Endothelial cell of umbilical vein (primary cell): ENCODE data around the gene LTK. TPM values are rescaled to one million over a fixed set of nuclear protein-coding genes. Genes with fewer than 3 reads are reported as not detected.

Experiments
- BruUV-seq: library from RNA; stranded (reverse); fragments of 400-500 nt; replicated peaks from 2 replicates; lab custom pipeline; 2021; lab: Mats Ljungman, UMichigan
- CTCF ChIA-PET: fragments of 300-600, 350-600 bp; sonication (Branson Sonifier 250); formaldehyde crosslinking; loops from one replicate; lab custom pipeline; 2021; ENCODE audit warnings: antibody characterized with exemption, inconsistent platforms; lab: Charles Lee
- POLR2A ChIA-PET: fragments of 300-600, 350-600 bp; sonication (Branson Sonifier 250); formaldehyde crosslinking; loops from one replicate; lab custom pipeline; 2021; ENCODE audit warnings: antibody characterized with exemption, inconsistent platforms; lab: Charles Lee
- DNase-seq: peaks from one replicate; pipeline ENCODE4 v3.0.0-alpha.2; 2011; ENCODE audit warnings: low read depth, low spot score
- FAIRE-seq: peaks from 2 replicates; lab custom pipeline; 2011; peaks lifted over from hg19 to GRCh38; lab: Jason Lieb, UNC
- H2AFZ ChIP-seq: 2 replicates; pipeline ENCODE4 v1.6.0; 2012; ENCODE audit warnings: low read depth, low read length, control low read depth, inconsistent platforms
- H3K27ac ChIP-seq: 2 replicates; pipeline ENCODE4 v1.5.1; 2011; ENCODE audit warnings: low read depth, mild to moderate bottlenecking, control low read depth, low read length, moderate library complexity; ENCODE audit not compliant: insufficient read depth
- H3K27me3 ChIP-seq, 2 experiments: 2 replicates each; pipeline versions ENCODE4 v1.6.0 to v1.6.1; 2011; ENCODE audit warnings: low read length in 2 of 2, mixed read lengths in 1 of 2; ENCODE audit not compliant: control insufficient read depth in 2 of 2, insufficient read depth in 2 of 2
- H3K36me3 ChIP-seq, 2 experiments: 2 replicates in 1 of 2; 3 replicates in 1 of 2; pipeline ENCODE4 v1.5.1; 2011; ENCODE audit warnings: low read length in 2 of 2, mild to moderate bottlenecking in 1 of 2, moderate library complexity in 1 of 2; ENCODE audit not compliant: control insufficient read depth in 2 of 2, insufficient read depth in 2 of 2; ENCODE audit errors: extremely low read depth in 1 of 2
- H3K4me1 ChIP-seq: 3 replicates; pipeline ENCODE4 v1.5.1; 2011; ENCODE audit warnings: mild to moderate bottlenecking, low read length; ENCODE audit not compliant: control insufficient read depth, insufficient read depth; ENCODE audit errors: extremely low read depth
- H3K4me2 ChIP-seq: 2 replicates; pipeline ENCODE4 v1.6.1; 2011; ENCODE audit warnings: low read length, control low read depth, mixed read lengths; ENCODE audit not compliant: insufficient read depth
- H3K4me3 ChIP-seq, 3 experiments: fragments of 200-600 bp in 1 of 3; sonication (generic), shearing (Covaris generic) in 1 of 3; replicated peaks in 1 of 3; 2 replicates each; pipeline ENCODE4 v1.5.1; 2011 to 2016; ENCODE audit warnings: control low read depth in 3 of 3, low read length in 3 of 3, mild to moderate bottlenecking in 2 of 3, inconsistent platforms in 1 of 3, low read depth in 1 of 3, moderate library complexity in 1 of 3; ENCODE audit not compliant: insufficient read depth in 1 of 3
- H3K79me2 ChIP-seq: 2 replicates; pipeline ENCODE4 v1.6.0; 2012; ENCODE audit warnings: low read length, inconsistent platforms; ENCODE audit not compliant: control insufficient read depth, insufficient read depth
- H3K9ac ChIP-seq: replicated peaks from 2 replicates; pipeline ENCODE3; 2011; ENCODE audit warnings: low read length, control low read depth; ENCODE audit not compliant: insufficient read depth; ENCODE audit errors: extremely low read depth
- H3K9me1 ChIP-seq: replicated peaks from 3 replicates; pipeline ENCODE4 v1.6.0; 2011; ENCODE audit warnings: mild to moderate bottlenecking, low read length; ENCODE audit not compliant: control insufficient read depth, insufficient read depth; ENCODE audit errors: extremely low read depth
- H3K9me3 ChIP-seq: replicated peaks from 2 replicates; pipeline ENCODE4 v1.5.1; 2012; ENCODE audit warnings: low read length, inconsistent platforms; ENCODE audit not compliant: control insufficient read depth, insufficient read depth
- H4K20me1 ChIP-seq: replicated peaks from 2 replicates; pipeline ENCODE3; 2011; ENCODE audit warnings: mild to moderate bottlenecking, low read length; ENCODE audit not compliant: control insufficient read depth, insufficient read depth; ENCODE audit errors: extremely low read depth
- EZH2 ChIP-seq: IDR thresholded peaks from 2 replicates; pipeline ENCODE4 v1.6.1; 2012; ENCODE audit warnings: borderline replicate concordance, low read depth, mild to moderate bottlenecking, moderate library complexity, low read length, inconsistent platforms; ENCODE audit not compliant: severe bottlenecking
- FOS ChIP-seq: IDR thresholded peaks from 2 replicates; pipeline ENCODE4 v1.6.1; 2011; ENCODE audit warnings: mild to moderate bottlenecking, low read length, moderate library complexity, borderline replicate concordance; ENCODE audit not compliant: insufficient read depth
- GATA2 ChIP-seq: IDR thresholded peaks from 2 replicates; pipeline ENCODE4 v1.7.0; 2011; ENCODE audit warnings: low read depth, mild to moderate bottlenecking, moderate library complexity, mixed read lengths, low read length; ENCODE audit not compliant: insufficient read length, insufficient read depth
- JUN ChIP-seq: IDR thresholded peaks from 2 replicates; pipeline ENCODE4 v1.6.1; 2011; ENCODE audit warnings: borderline replicate concordance, low read depth; ENCODE audit not compliant: insufficient read length, insufficient read depth
- MYC ChIP-seq: IDR thresholded peaks from one replicate; pipeline ENCODE4 v1.6.1; 2011; ENCODE audit warnings: mild to moderate bottlenecking, low read depth, low read length
- POLR2A ChIP-seq: IDR thresholded peaks from 2 replicates; pipeline ENCODE4 v1.6.1; 2012; ENCODE audit warnings: low read depth, mild to moderate bottlenecking, control low read depth, low read length
- POLR2AphosphoS5 ChIP-seq: IDR thresholded peaks from 2 replicates; pipeline ENCODE4 v1.6.1; 2012; ENCODE audit warnings: low read depth, mild to moderate bottlenecking, control low read depth, low read length, moderate library complexity; ENCODE audit not compliant: insufficient read depth
- dilution Hi-C: fragments of 300-500 bp; cut with MboI; formaldehyde crosslinking; loops from one replicate; pipeline ENCODE4 v1.15.0; 2019; ENCODE audit warnings: low sequenced_read_pairs; ENCODE audit not compliant: extremely low pct_ligation_motif_present
- intact Hi-C: fragments of 100-400 bp; cut with micrococcal nuclease; formaldehyde crosslinking; loops from one replicate; pipeline ENCODE4 v1.10.0; 2022
- polyA plus RNA-seq, 4 experiments: library from polyadenylated mRNA; depleted of rRNA in 3 of 4; stranded (reverse) in 3 of 4; unstranded in 1 of 4; fragments of >200 nt; gene quantifications; 2 replicates each; pipeline versions ENCODE4 v1.2.1 to v1.2.3, GENCODE V29; 2011 to 2012; ENCODE audit warnings: missing spikeins in 1 of 4
- total RNA-seq: library from RNA; stranded (reverse); gene quantifications from 2 replicates; pipeline ENCODE4 v1.2.3, GENCODE V29; 2021
- TF ChIP-seq, protein P1 (sequence below), 2 donors: IDR thresholded peaks; 1 replicate in 1 of 2; 2 replicates in 1 of 2; pipeline ENCODE4 v1.5.1; 2011; ENCODE audit warnings: low read length in 2 of 2, mild to moderate bottlenecking in 2 of 2, moderate library complexity in 2 of 2, control low read depth in 1 of 2, inconsistent platforms in 1 of 2, low read depth in 1 of 2; ENCODE audit not compliant: insufficient read depth in 1 of 2; ENCODE audit errors: extremely low read depth in 1 of 2
- TF ChIP-seq, protein P2 (sequence below): IDR thresholded peaks from 2 replicates; pipeline ENCODE4 v1.6.1; 2011; ENCODE audit not compliant: insufficient read depth, insufficient read length

The LTK gene
- total and polyA plus RNA-seq, 2 donors (not counting 3 experiments of a cell fraction or from before 2014, with no cell fraction given): 0.15 to 0.17 TPM

DNA sequence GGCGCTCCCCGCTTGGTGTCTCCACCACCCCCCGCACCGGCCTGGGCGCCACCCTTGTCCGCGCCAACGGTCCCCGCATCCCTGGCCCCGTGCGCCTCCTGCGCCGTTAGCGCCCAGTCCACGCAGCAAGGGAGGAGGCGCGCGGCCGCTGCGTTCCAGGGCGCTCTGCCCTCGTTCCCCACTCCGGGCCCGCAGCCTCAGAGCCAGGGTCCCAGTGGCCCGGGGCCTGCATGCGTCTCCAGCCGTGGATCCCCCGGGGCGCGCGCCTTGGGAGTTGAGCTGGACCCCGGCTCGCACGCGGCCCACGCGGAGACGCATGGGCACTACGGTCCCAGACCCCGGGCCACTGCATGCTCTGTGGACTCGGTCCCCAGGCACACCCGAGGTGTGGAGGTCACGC lies 27.3 kb downstream of the LTK start:
- no peak overlapping the region for H3K27ac ChIP-seq
- H3K4me3 ChIP-seq: no peak overlapping the region
- peaks cover 15% of the 10 kb centered on the region for H3K4me1 ChIP-seq
- no peaks in the 10 kb centered on the region for H3K9me3 ChIP-seq
- FAIRE-seq (no peak), DNase-seq (no peak)
- dilution Hi-C loops (no loop called here), intact Hi-C loops (no loop called here)
- no peak overlapping the region for H2AFZ ChIP-seq
- BruUV-seq: no TSS peak
- H3K4me2 ChIP-seq: no peak overlapping the region
- ChIA-PET CTCF (interaction anchor here (1.5 kb wide), 1 partner anchor 20 kb away, joined by 4 read pairs; no protein-coding TSS in a partner anchor), POLR2A (no interaction called here)
- H3K9me1 ChIP-seq: no peaks in the 10 kb centered on the region
- TF ChIP-seq JUN: no peak
- TF ChIP-seq, protein P1, sequence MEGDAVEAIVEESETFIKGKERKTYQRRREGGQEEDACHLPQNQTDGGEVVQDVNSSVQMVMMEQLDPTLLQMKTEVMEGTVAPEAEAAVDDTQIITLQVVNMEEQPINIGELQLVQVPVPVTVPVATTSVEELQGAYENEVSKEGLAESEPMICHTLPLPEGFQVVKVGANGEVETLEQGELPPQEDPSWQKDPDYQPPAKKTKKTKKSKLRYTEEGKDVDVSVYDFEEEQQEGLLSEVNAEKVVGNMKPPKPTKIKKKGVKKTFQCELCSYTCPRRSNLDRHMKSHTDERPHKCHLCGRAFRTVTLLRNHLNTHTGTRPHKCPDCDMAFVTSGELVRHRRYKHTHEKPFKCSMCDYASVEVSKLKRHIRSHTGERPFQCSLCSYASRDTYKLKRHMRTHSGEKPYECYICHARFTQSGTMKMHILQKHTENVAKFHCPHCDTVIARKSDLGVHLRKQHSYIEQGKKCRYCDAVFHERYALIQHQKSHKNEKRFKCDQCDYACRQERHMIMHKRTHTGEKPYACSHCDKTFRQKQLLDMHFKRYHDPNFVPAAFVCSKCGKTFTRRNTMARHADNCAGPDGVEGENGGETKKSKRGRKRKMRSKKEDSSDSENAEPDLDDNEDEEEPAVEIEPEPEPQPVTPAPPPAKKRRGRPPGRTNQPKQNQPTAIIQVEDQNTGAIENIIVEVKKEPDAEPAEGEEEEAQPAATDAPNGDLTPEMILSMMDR (IDR thresholded peaks at IDR 0.05; ENCODE audit: extremely low read depth in 1 of 2, insufficient read depth in 1 of 2, low read depth in 1 of 2, low read length in 2 of 2): no peak
- TF ChIP-seq GATA2: no peak
- no peak for TF ChIP-seq POLR2A
- TF ChIP-seq, protein P2, sequence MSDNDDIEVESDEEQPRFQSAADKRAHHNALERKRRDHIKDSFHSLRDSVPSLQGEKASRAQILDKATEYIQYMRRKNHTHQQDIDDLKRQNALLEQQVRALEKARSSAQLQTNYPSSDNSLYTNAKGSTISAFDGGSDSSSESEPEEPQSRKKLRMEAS: no peak
- TF ChIP-seq FOS: no peak
- TF ChIP-seq MYC: no peak
- no peak for TF ChIP-seq POLR2AphosphoS5
- TF ChIP-seq EZH2: no peak
- H4K20me1 ChIP-seq: no peaks in the 10 kb centered on the region
- peaks cover 3 to 5% of the 10 kb centered on the region in 2 experiments for H3K36me3 ChIP-seq
- no peaks in the 10 kb centered on the region for H3K27me3 ChIP-seq
- no peak overlapping the region for H3K9ac ChIP-seq
- H3K79me2 ChIP-seq: no peaks in the 10 kb centered on the region
